GM12878 (cell line): ENCODE measurements around the gene SFT2D3. TPM values are rescaled to one million over a fixed set of nuclear protein-coding genes. Genes with fewer than 3 reads are reported as not detected.

ENCODE experiments used
- ATAC-seq: fragments of 200-7000 bp; cut with Tn5 transposase; 3 replicates; pipeline ENCODE4 v1.9.1; 2020; ENCODE audit warnings: mild to moderate bottlenecking, moderate library complexity
- BruUV-seq: library from RNA; stranded (reverse); fragments of 400-500 nt; replicated peaks from 2 replicates; lab custom pipeline; 2021; lab: Mats Ljungman, UMichigan
- CTCF ChIA-PET: fragments of 300-600 bp; sonication (Branson Sonifier 250); formaldehyde crosslinking; extraction: SDS; loops from one replicate; lab custom pipeline; 2021; ENCODE audit warnings: inconsistent platforms; lab: Yijun Ruan, JAX
- POLR2A ChIA-PET: fragments of 350-600 bp; formaldehyde crosslinking; extraction: SDS; loops from one replicate; lab custom pipeline; 2021; ENCODE audit warnings: inconsistent platforms; lab: Charles Lee
- RAD21 ChIA-PET: fragments of 300-600 bp; sonication (Branson Sonifier 250); formaldehyde crosslinking; loops from one replicate; lab custom pipeline; 2023; ENCODE audit warnings: antibody characterized with exemption; ENCODE audit not compliant: unreplicated experiment; lab: Charles Lee
- SMC1A ChIA-PET: fragments of 300-600 bp; sonication (Branson Sonifier 250); formaldehyde crosslinking; loops from one replicate; lab custom pipeline; 2023; ENCODE audit not compliant: unreplicated experiment, uncharacterized antibody; lab: Charles Lee
- DNase-seq: peaks from one replicate; pipeline ENCODE4 v3.0.0-alpha.2; 2011; ENCODE audit warnings: low read depth, low spot score
- FAIRE-seq: peaks from 3 replicates; lab custom pipeline; 2011; peaks lifted over from hg19 to GRCh38; lab: Jason Lieb, UNC
- H2AFZ ChIP-seq: 2 replicates; pipeline ENCODE4 v1.6.0; 2011; ENCODE audit warnings: low read depth, low read length, control low read depth; ENCODE audit not compliant: control insufficient read depth
- H3K27ac ChIP-seq: 2 replicates; pipeline ENCODE4 v1.5.1; 2011; ENCODE audit warnings: control low read depth; ENCODE audit not compliant: control insufficient read depth, insufficient read depth
- H3K27me3 ChIP-seq, 2 experiments: replicated peaks in 1 of 2; 2 replicates each; pipeline versions ENCODE4 v1.6.0 to v1.6.1; 2011; ENCODE audit warnings: low read length in 1 of 2; ENCODE audit not compliant: control insufficient read depth in 2 of 2, insufficient read depth in 2 of 2
- H3K36me3 ChIP-seq, 2 experiments: 2 replicates each; pipeline ENCODE4 v1.5.1; 2011; ENCODE audit warnings: low read length in 1 of 2; ENCODE audit not compliant: control insufficient read depth in 2 of 2, insufficient read depth in 2 of 2
- H3K4me1 ChIP-seq: 2 replicates; pipeline ENCODE4 v1.6.1; 2011; ENCODE audit warnings: mild to moderate bottlenecking, low read length, moderate library complexity, mixed read lengths; ENCODE audit not compliant: control insufficient read depth, insufficient read depth
- H3K4me2 ChIP-seq: 2 replicates; pipeline ENCODE4 v1.6.0; 2011; ENCODE audit warnings: control low read depth; ENCODE audit not compliant: control insufficient read depth, insufficient read depth
- H3K4me3 ChIP-seq: fragments of 200-600 bp; sonication (generic); 2 replicates; pipeline ENCODE4 v1.5.1; 2016
- H3K79me2 ChIP-seq: 2 replicates; pipeline ENCODE4 v1.6.0; 2011; ENCODE audit warnings: low read length; ENCODE audit not compliant: control insufficient read depth, insufficient read depth
- H3K9ac ChIP-seq: 2 replicates; pipeline ENCODE4 v1.8.0; 2011; ENCODE audit warnings: low read length, control low read depth, mixed read lengths; ENCODE audit not compliant: control insufficient read depth, insufficient read depth
- H3K9me3 ChIP-seq: replicated peaks from 3 replicates; pipeline ENCODE4 v1.5.1; 2011; ENCODE audit warnings: mild to moderate bottlenecking, low read length; ENCODE audit not compliant: control insufficient read depth, insufficient read depth
- H4K20me1 ChIP-seq: 2 replicates; pipeline ENCODE4 v1.6.0; 2011; ENCODE audit not compliant: control insufficient read depth, insufficient read depth
- CREM ChIP-seq: IDR thresholded peaks from 2 replicates; pipeline ENCODE4 v1.6.1; 2014; ENCODE audit warnings: antibody characterized with exemption, low read depth
- SRF ChIP-seq, 2 experiments: IDR thresholded peaks; 2 replicates each; pipeline ENCODE4 v1.6.1; 2011; ENCODE audit warnings: low read depth in 2 of 2, low read length in 2 of 2, mild to moderate bottlenecking in 1 of 2, moderate library complexity in 1 of 2
- SUZ12 ChIP-seq: fragments of 200-600 bp; sonication (generic); IDR thresholded peaks from one replicate; pipeline ENCODE4 v1.6.1; 2018; ENCODE audit warnings: antibody characterized with exemption, mild to moderate bottlenecking; ENCODE audit not compliant: unreplicated experiment
- WGBS: methylation state at CpG from one replicate; pipeline ENCODE4 v1.1.6; 2016; ENCODE audit warnings: low lambda C conversion rate; ENCODE audit not compliant: insufficient replicate concordance, insufficient coverage; ENCODE audit errors: missing lambda C conversion rate; 5-methylcytosine and 5-hydroxymethylcytosine counted together
- in situ Hi-C: fragments of 300-500 bp; cut with MboI; formaldehyde crosslinking; loops from 9 replicates; pipeline ENCODE4 v1.14.3; 2018; ENCODE audit warnings: mixed read lengths
- intact Hi-C: fragments of 100-400 bp; cut with micrococcal nuclease; formaldehyde crosslinking; loops from one replicate; pipeline ENCODE4 v1.14.2; 2022; ENCODE audit not compliant: unreplicated experiment
- polyA plus RNA-seq, 11 experiments: library from polyadenylated mRNA; depleted of rRNA in 4 of 11; unstranded in 6 of 11; stranded (reverse) in 5 of 11; fragments of >200 nt; fragmentation: Nextera tagmentation in 4 of 11; fragmentation: Illumina TruSeq in 1 of 11; extraction: Ambion mirVana in 4 of 11; extraction: Trizol in 1 of 11; gene quantifications; 1 replicate in 1 of 11; 2 replicates in 10 of 11; pipeline versions ENCODE4 v1.2.1 to v1.2.3, GENCODE V29; 2011 to 2016; ENCODE audit warnings: inconsistent platforms in 2 of 11, missing spikeins in 2 of 11, low read depth in 1 of 11
- total RNA-seq, 4 experiments: library from RNA; depleted of rRNA in 3 of 4; stranded (reverse); fragments of >200 nt in 3 of 4; fragmentation: Illumina TruSeq in 1 of 4; extraction: Trizol in 1 of 4; gene quantifications; 2 replicates each; pipeline versions ENCODE4 v1.2.1 to v1.2.3, GENCODE V29; 2013 to 2021

Gene SFT2D3
- total and polyA plus RNA-seq, 10 of the 15 experiments (the other 5 are each of a cell fraction or from before 2014, with no cell fraction given), result 4.2 to 8.4 (median 6.6) TPM; not detected in 4

DNA sequence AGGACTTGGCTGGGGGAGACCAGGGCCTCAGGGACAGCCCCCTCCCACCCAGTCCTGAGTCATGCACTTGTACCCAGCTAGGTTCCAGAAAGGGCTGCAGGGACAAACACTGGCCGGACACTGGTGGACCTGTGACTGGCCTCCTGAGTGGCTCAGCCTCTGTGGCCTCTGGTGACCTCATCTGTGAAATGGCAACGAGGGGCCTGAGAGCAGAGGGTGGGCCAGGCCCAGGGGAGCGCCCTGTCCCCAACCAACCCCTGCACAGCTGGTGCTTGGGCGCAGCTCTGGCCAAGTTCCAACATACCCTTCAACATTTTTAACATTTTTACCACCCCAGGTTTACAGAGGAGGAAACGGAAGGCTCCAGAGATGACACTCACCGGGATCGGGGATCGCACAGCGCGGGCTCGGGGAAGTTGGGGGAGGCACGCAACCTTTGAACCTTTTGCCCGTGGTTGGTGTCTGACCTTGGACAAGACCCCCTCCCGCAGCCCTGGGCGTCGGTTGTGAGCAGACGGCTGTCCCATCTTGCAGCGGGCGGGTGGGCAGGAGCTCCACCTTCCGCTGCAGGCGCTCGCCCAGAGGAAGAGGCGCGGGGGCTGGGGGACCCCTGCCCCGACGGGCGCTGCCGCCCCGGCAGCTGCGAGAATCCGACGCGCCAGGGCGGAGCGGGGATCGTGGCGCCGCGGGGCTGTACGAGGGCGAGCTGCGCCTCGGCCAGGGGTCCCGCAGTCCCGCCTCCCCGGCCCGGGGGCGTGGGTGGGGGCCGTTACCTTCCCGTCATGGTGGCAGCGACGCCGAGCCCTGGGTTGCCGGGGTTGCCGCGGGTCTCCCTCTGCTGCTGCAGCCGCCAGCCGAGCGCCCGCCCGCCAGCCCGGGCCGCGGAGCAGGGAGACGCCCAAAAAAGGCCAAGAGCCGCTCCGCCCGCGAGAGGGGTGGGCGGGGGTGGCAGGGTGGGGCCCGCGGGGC is 26.8 kb upstream of the SFT2D3 start:
- H3K27ac ChIP-seq, result no peak overlapping the region
- no peaks in the 10 kb centered on the region for H3K79me2 ChIP-seq
- no peak for FAIRE-seq
- no peak for DNase-seq
- TF ChIP-seq CREM (no peak), SUZ12 (peak; percentile 63), SRF (IDR thresholded peaks at IDR 0.05; ENCODE audit: low read depth in 2 of 2, low read length in 2 of 2) (0 out of 4 replicates have a peak, but pooled peaks of 1 of the 2 experiments have one; percentile 47)
- 0 out of 2 replicates have a peak, but pooled peaks cover 3% of the 10 kb centered on the region for H4K20me1 ChIP-seq
- ChIA-PET RAD21 (no interaction called here), SMC1A (interaction anchor here (0.6 kb wide), 1 partner anchor 430 kb away, joined by 3 read pairs; no protein-coding TSS in a partner anchor), POLR2A (no interaction called here), CTCF (no interaction called here)
- no peaks in the 10 kb centered on the region for H3K9me3 ChIP-seq
- peak; percentile 23 for ATAC-seq
- no TSS peak for BruUV-seq
- intact Hi-C loops, result no loop called here
- peak overlapping the region; percentile 18; the same call in 1 of the 2 replicates for H3K4me2 ChIP-seq
- no peaks in the 10 kb centered on the region for H3K4me1 ChIP-seq
- in situ Hi-C loops, result no loop called here
- H2AFZ ChIP-seq, result no peak overlapping the region; the same call in 1 of the 2 replicates
- no peak overlapping the region for H3K9ac ChIP-seq
- H3K27me3 ChIP-seq, result peaks cover 9 to 17% of the 10 kb centered on the region in 2 experiments
- 4% methylated on average over 61 of the region's 72 CpGs for WGBS
- no peak overlapping the region for H3K4me3 ChIP-seq
- H3K36me3 ChIP-seq, result no peaks in the 10 kb centered on the region
